Left ventricle myocardium inferior (tissue), 1 donor: ENCODE results near the gene AP2B1. TPM values are rescaled to one million over a fixed set of nuclear protein-coding genes. Genes with fewer than 3 reads are reported as not detected.

Experiments used
- DNase-seq: peaks from one replicate; pipeline ENCODE4 v3.0.0-alpha.2; 2020
- H3K27ac ChIP-seq: fragments of 200-600 bp; replicated peaks from 2 replicates; pipeline ENCODE4 v1.8.0; 2021
- H3K27me3 ChIP-seq: fragments of 200-600 bp; 2 replicates; pipeline ENCODE4 v1.8.0; 2021; ENCODE audit warnings: low read depth
- H3K36me3 ChIP-seq: fragments of 200-600 bp; 2 replicates; pipeline ENCODE4 v1.8.0; 2021
- H3K4me1 ChIP-seq: fragments of 200-600 bp; 2 replicates; pipeline ENCODE4 v1.8.0; 2021
- H3K4me3 ChIP-seq: fragments of 200-600 bp; 2 replicates; pipeline ENCODE4 v1.8.0; 2021; ENCODE audit warnings: mild to moderate bottlenecking, moderate library complexity
- H3K9me3 ChIP-seq: fragments of 200-600 bp; replicated peaks from 2 replicates; pipeline ENCODE4 v1.8.0; 2021
- CTCF ChIP-seq: fragments of 200-600 bp; IDR thresholded peaks from 2 replicates; pipeline ENCODE4 v1.8.0; 2021; ENCODE audit warnings: antibody characterized with exemption, mild to moderate bottlenecking, borderline replicate concordance
- intact Hi-C: fragments of 100-400 bp; cut with micrococcal nuclease; formaldehyde crosslinking; loops from one replicate; pipeline ENCODE4 v1.11.0; 2022
- total RNA-seq: library from RNA; stranded (reverse); fragmentation: NEBNext Ultra II Directional; extraction: Animal tissue kit (Norgen Biotek cat#: 25700); gene quantifications from one replicate; pipeline ENCODE4 v1.2.1, GENCODE V29; 2021
- donor health status: DM: no; HTN: yes; CAD: no; lungs with severe emphysema.

The AP2B1 gene
- total RNA-seq, 1 donor from 2014 or later, result 113 TPM

GRCh38 chr17:35773129-35773528 lies 186.0 kb downstream of the AP2B1 start:
- no peaks in the 10 kb centered on the region for H3K27me3 ChIP-seq
- H3K9me3 ChIP-seq, result no peaks in the 10 kb centered on the region
- intact Hi-C loops, result no loop called here
- no peak overlapping the region for H3K4me3 ChIP-seq
- no peak for DNase-seq
- H3K36me3 ChIP-seq, result no peaks in the 10 kb centered on the region
- peaks cover 22% of the 10 kb centered on the region for H3K4me1 ChIP-seq
- no peak overlapping the region for H3K27ac ChIP-seq
- no peak for TF ChIP-seq CTCF

GRCh38 chr17:35773679-35774425 lies 186.7 kb downstream of the AP2B1 start:
- Histone ChIP-seq H3K27ac (no peak overlapping the region), H3K36me3 (no peaks in the 10 kb centered on the region), H3K27me3 (no peaks in the 10 kb centered on the region), H3K9me3 (no peaks in the 10 kb centered on the region), H3K4me3 (no peak overlapping the region), H3K4me1 (peaks cover 22% of the 10 kb centered on the region)
- DNase-seq, result no peak
- intact Hi-C loops, result no loop called here
- no peak for TF ChIP-seq CTCF

GRCh38 chr17:35774499-35774898 lies 187.4 kb downstream of the AP2B1 start:
- no peaks in the 10 kb centered on the region for H3K9me3 ChIP-seq
- H3K4me3 ChIP-seq, result no peak overlapping the region
- no peak for DNase-seq
- H3K4me1 ChIP-seq, result peaks cover 22% of the 10 kb centered on the region
- intact Hi-C loops, result no loop called here
- no peak for TF ChIP-seq CTCF
- no peak overlapping the region for H3K27ac ChIP-seq
- H3K27me3 ChIP-seq, result no peaks in the 10 kb centered on the region
- H3K36me3 ChIP-seq, result no peaks in the 10 kb centered on the region

GRCh38 chr17:35775039-35775438 lies 187.9 kb downstream of the AP2B1 start:
- Histone ChIP-seq H3K27ac (no peak overlapping the region), H3K4me1 (peaks cover 22% of the 10 kb centered on the region), H3K36me3 (no peaks in the 10 kb centered on the region), H3K27me3 (no peaks in the 10 kb centered on the region), H3K4me3 (no peak overlapping the region), H3K9me3 (no peaks in the 10 kb centered on the region)
- DNase-seq, result no peak
- intact Hi-C loops, result no loop called here
- no peak for TF ChIP-seq CTCF

GRCh38 chr17:35775583-35775982 lies 188.5 kb downstream of the AP2B1 start:
- Histone ChIP-seq H3K36me3 (no peaks in the 10 kb centered on the region), H3K27ac (no peak overlapping the region), H3K27me3 (no peaks in the 10 kb centered on the region), H3K4me3 (no peak overlapping the region), H3K9me3 (no peaks in the 10 kb centered on the region), H3K4me1 (peaks cover 22% of the 10 kb centered on the region)
- no peak for DNase-seq
- no peak for TF ChIP-seq CTCF
- intact Hi-C loops, result no loop called here

Other genes with a start within 250 kb of the AP2B1 start
- 15.1 TPM for gene SLFN11, start 213.7 kb upstream of the AP2B1 start, total RNA-seq
- 3.7 TPM for gene SLFN12, start 154.8 kb upstream of the AP2B1 start, total RNA-seq
- gene SLFN13, start 138.6 kb upstream of the AP2B1 start, total RNA-seq, result 3.4 TPM
- 0.25 TPM for gene SLFN12L, start 49.6 kb upstream of the AP2B1 start, total RNA-seq
- not detected for gene SLFN14, start 26.5 kb upstream of the AP2B1 start, total RNA-seq
- 8.7 TPM for gene PEX12, start 8.8 kb upstream of the AP2B1 start, total RNA-seq
- gene RASL10B, start 144.3 kb downstream of the AP2B1 start, total RNA-seq, result 18.4 TPM
- gene GAS2L2, start 165.9 kb downstream of the AP2B1 start, total RNA-seq, result 0.08 TPM
- gene C17orf50, start 173.6 kb downstream of the AP2B1 start, total RNA-seq, result not detected
- 3.0 TPM for gene MMP28, start 208.3 kb downstream of the AP2B1 start, total RNA-seq
- 113 TPM for gene TAF15, start 222.2 kb downstream of the AP2B1 start, total RNA-seq